Measurements from ENCODE around the gene COX5B.

GRCh38 chr2:97654791-97655190, 8.9 kb downstream of the COX5B start:
- TF ChIP-seq CTCF (IDR thresholded peaks at IDR 0.05) (no peak), POLR2A (IDR thresholded peaks at IDR 0.05) (no peak)
